CD14-positive monocyte (primary cell): ENCODE results near the gene DPP7. TPM values are rescaled to one million over a fixed set of nuclear protein-coding genes. Genes with fewer than 3 reads are reported as not detected.

Experiments
- DNase-seq, 3 donors: peaks; one replicate each; pipeline ENCODE4 v3.0.0-alpha.2; 2011 to 2022
- H2AFZ ChIP-seq: 2 replicates; pipeline ENCODE4 v1.6.0; 2012; ENCODE audit warnings: mild to moderate bottlenecking, low read depth, low read length, inconsistent platforms; ENCODE audit not compliant: insufficient read depth, poor library complexity, severe bottlenecking
- H3K27ac ChIP-seq, 2 donors: 1 replicate in 1 of 2; 2 replicates in 1 of 2; pipeline ENCODE4 v1.5.1; 2012 to 2013; ENCODE audit warnings: low read length in 2 of 2, control low read depth in 1 of 2, inconsistent platforms in 1 of 2, low read depth in 1 of 2, mild to moderate bottlenecking in 1 of 2
- H3K27me3 ChIP-seq, 2 donors: one replicate each; pipeline versions ENCODE4 v1.6.0 to v1.6.1; 2011 to 2013; ENCODE audit warnings: low read length in 2 of 2; ENCODE audit not compliant: control insufficient read depth in 2 of 2, insufficient read depth in 2 of 2
- H3K36me3 ChIP-seq, 2 donors: replicated peaks in 1 of 2; 1 replicate in 1 of 2; 2 replicates in 1 of 2; pipeline versions ENCODE4 v1.5.1 to v1.6.1; 2012 to 2013; ENCODE audit warnings: low read length in 2 of 2, control low read depth in 1 of 2, inconsistent platforms in 1 of 2, mild to moderate bottlenecking in 1 of 2; ENCODE audit not compliant: insufficient read depth in 2 of 2, control insufficient read depth in 1 of 2
- H3K4me1 ChIP-seq, 2 donors: 1 replicate in 1 of 2; 2 replicates in 1 of 2; pipeline versions ENCODE4 v1.5.1 to v1.6.1; 2012 to 2013; ENCODE audit warnings: low read length in 2 of 2, control low read depth in 1 of 2, inconsistent platforms in 1 of 2, mild to moderate bottlenecking in 1 of 2, moderate library complexity in 1 of 2; ENCODE audit not compliant: insufficient read depth in 2 of 2, control insufficient read depth in 1 of 2
- H3K4me2 ChIP-seq: replicated peaks from 2 replicates; pipeline ENCODE3; 2012; ENCODE audit warnings: low read length, moderate library complexity, mild to moderate bottlenecking; ENCODE audit not compliant: poor library complexity, severe bottlenecking; ENCODE audit errors: extremely low read depth
- H3K4me3 ChIP-seq, 3 experiments: fragments of 200-600 bp in 1 of 3; sonication (generic) in 1 of 3; replicated peaks in 1 of 3; 1 replicate in 2 of 3; 2 replicates in 1 of 3; pipeline ENCODE4 v1.5.1; 2011 to 2013; ENCODE audit warnings: low read length in 3 of 3, mild to moderate bottlenecking in 3 of 3, control low read depth in 2 of 3, low read depth in 2 of 3, inconsistent platforms in 1 of 3, moderate library complexity in 1 of 3
- H3K79me2 ChIP-seq: 2 replicates; pipeline ENCODE4 v1.6.0; 2012; ENCODE audit warnings: mild to moderate bottlenecking, control low read depth, inconsistent platforms, low read length, moderate library complexity; ENCODE audit not compliant: insufficient read depth
- H3K9ac ChIP-seq: 2 replicates; pipeline ENCODE4 v1.6.0; 2017; ENCODE audit warnings: low read length, mild to moderate bottlenecking; ENCODE audit not compliant: insufficient read depth, poor library complexity, severe bottlenecking
- H3K9me3 ChIP-seq, 2 donors: replicated peaks in 1 of 2; 1 replicate in 1 of 2; 2 replicates in 1 of 2; pipeline versions ENCODE4 v1.5.1 to v1.6.1; 2012 to 2013; ENCODE audit warnings: low read length in 2 of 2, control low read depth in 1 of 2; ENCODE audit not compliant: control insufficient read depth in 1 of 2, insufficient read depth in 1 of 2
- H4K20me1 ChIP-seq: 2 replicates; pipeline ENCODE4 v1.6.0; 2012; ENCODE audit warnings: mild to moderate bottlenecking, low read length, control low read depth, moderate library complexity; ENCODE audit not compliant: insufficient read depth
- H3K27ac Mint-ChIP-seq, 7 donors: one replicate each; pipeline ENCODE4 v1.8.0; 2020; ENCODE audit warnings: mild to moderate bottlenecking in 7 of 7, mixed read lengths in 7 of 7, moderate library complexity in 6 of 7, inconsistent platforms in 2 of 7
- H3K27me3 Mint-ChIP-seq, 3 donors: one replicate each; pipeline ENCODE4 v1.8.0; 2021 to 2022; ENCODE audit warnings: low read depth in 3 of 3, mild to moderate bottlenecking in 3 of 3, mixed read lengths in 3 of 3, moderate library complexity in 3 of 3, inconsistent platforms in 1 of 3
- H3K36me3 Mint-ChIP-seq, 2 donors: one replicate each; pipeline ENCODE4 v1.8.0; 2020; ENCODE audit warnings: mixed read lengths in 2 of 2, inconsistent platforms in 1 of 2, mild to moderate bottlenecking in 1 of 2
- H3K4me1 Mint-ChIP-seq: one replicate; pipeline ENCODE4 v1.8.0; 2020; ENCODE audit warnings: mild to moderate bottlenecking, mixed read lengths
- H3K4me3 Mint-ChIP-seq, 2 donors: one replicate each; pipeline ENCODE4 v1.8.0; 2020; ENCODE audit warnings: mild to moderate bottlenecking in 2 of 2, mixed read lengths in 2 of 2, moderate library complexity in 1 of 2
- H3K9me3 Mint-ChIP-seq, 7 donors: one replicate each; pipeline ENCODE4 v1.8.0; 2020 to 2022; ENCODE audit warnings: mixed read lengths in 7 of 7, mild to moderate bottlenecking in 6 of 7, moderate library complexity in 6 of 7, inconsistent platforms in 2 of 7
- WGBS: methylation state at CpG from one replicate; pipeline ENCODE4 v1.1.5; 2013; ENCODE audit warnings: missing lambda C conversion rate; ENCODE audit not compliant: insufficient coverage; 5-methylcytosine and 5-hydroxymethylcytosine counted together
- intact Hi-C, 2 donors: fragments of 100-400 bp; cut with micrococcal nuclease; formaldehyde crosslinking; loops; one replicate each; pipeline versions ENCODE4 v1.15.0 to v1.15.1; 2023
- polyA plus RNA-seq, 3 donors: library from polyadenylated mRNA; depleted of rRNA in 1 of 3; unstranded in 2 of 3; stranded (reverse) in 1 of 3; fragments of 300-500 nt in 2 of 3; fragments of >200 nt in 1 of 3; fragmentation: Illumina TruSeq in 2 of 3; gene quantifications; 1 replicate in 2 of 3; 2 replicates in 1 of 3; pipeline ENCODE4 v1.2.3, GENCODE V29; 2012 to 2021
- TF ChIP-seq, protein P1 (sequence below): fragments of 200-600 bp; IDR thresholded peaks from one replicate; pipeline ENCODE4 v1.8.0; 2022; ENCODE audit warnings: antibody characterized with exemption, mild to moderate bottlenecking

The DPP7 gene
- polyA plus RNA-seq, 3 donors: 68.3 to 287 (median 150) TPM

DNA sequence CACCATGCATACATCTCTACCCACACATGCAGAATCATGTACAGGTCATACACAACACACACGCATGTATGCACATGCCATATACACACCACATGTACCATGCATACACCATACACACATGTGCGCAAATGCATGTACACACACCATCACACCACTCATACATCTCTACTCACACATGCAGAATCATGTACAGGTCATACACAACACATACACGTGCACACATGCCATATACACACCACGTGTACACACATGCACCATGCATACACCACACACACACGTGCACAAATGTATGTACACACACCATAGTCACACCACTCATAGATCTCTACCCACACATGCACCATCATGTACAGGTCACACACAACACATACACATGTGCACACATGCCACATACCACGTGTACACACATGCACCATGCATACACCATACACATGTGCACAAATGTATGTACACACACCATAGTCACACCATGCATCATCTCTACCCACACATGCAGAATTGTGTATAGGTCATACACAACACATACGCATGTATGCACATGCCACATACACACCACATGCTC lies 38.4 kb upstream of the DPP7 start:
- Histone ChIP-seq H3K27ac (no peak overlapping the region), H3K9me3 (peaks cover 5 to 21% of the 10 kb centered on the region in 2 donors), H3K4me1 (peaks cover 5 to 8% of the 10 kb centered on the region in 2 donors), H4K20me1 (no peaks in the 10 kb centered on the region), H2AFZ (no peak overlapping the region), H3K4me2 (no peak overlapping the region), H3K27me3 (peaks cover 6 to 29% of the 10 kb centered on the region in 2 donors), H3K4me3 (no peak overlapping the region), H3K9ac (no peak overlapping the region), H3K79me2 (no peaks in the 10 kb centered on the region), H3K36me3 (no peaks in the 10 kb centered on the region)
- DNase-seq: no peak
- Mint-ChIP-seq H3K4me1 (peaks cover 3% of the 10 kb centered on the region), H3K27me3 (peaks cover 26 to 50% (median 40%) of the 10 kb centered on the region in 3 donors), H3K27ac (no peak overlapping the region), H3K9me3 (peaks cover 7 to 25% (median 16%) of the 10 kb centered on the region in 7 donors), H3K36me3 (no peaks in the 10 kb centered on the region), H3K4me3 (no peak overlapping the region)
- WGBS: 89% methylated on average over 7 of the region's 7 CpGs
- TF ChIP-seq, protein P1, sequence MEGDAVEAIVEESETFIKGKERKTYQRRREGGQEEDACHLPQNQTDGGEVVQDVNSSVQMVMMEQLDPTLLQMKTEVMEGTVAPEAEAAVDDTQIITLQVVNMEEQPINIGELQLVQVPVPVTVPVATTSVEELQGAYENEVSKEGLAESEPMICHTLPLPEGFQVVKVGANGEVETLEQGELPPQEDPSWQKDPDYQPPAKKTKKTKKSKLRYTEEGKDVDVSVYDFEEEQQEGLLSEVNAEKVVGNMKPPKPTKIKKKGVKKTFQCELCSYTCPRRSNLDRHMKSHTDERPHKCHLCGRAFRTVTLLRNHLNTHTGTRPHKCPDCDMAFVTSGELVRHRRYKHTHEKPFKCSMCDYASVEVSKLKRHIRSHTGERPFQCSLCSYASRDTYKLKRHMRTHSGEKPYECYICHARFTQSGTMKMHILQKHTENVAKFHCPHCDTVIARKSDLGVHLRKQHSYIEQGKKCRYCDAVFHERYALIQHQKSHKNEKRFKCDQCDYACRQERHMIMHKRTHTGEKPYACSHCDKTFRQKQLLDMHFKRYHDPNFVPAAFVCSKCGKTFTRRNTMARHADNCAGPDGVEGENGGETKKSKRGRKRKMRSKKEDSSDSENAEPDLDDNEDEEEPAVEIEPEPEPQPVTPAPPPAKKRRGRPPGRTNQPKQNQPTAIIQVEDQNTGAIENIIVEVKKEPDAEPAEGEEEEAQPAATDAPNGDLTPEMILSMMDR: no peak
- intact Hi-C loops: no loop called here

DNA sequence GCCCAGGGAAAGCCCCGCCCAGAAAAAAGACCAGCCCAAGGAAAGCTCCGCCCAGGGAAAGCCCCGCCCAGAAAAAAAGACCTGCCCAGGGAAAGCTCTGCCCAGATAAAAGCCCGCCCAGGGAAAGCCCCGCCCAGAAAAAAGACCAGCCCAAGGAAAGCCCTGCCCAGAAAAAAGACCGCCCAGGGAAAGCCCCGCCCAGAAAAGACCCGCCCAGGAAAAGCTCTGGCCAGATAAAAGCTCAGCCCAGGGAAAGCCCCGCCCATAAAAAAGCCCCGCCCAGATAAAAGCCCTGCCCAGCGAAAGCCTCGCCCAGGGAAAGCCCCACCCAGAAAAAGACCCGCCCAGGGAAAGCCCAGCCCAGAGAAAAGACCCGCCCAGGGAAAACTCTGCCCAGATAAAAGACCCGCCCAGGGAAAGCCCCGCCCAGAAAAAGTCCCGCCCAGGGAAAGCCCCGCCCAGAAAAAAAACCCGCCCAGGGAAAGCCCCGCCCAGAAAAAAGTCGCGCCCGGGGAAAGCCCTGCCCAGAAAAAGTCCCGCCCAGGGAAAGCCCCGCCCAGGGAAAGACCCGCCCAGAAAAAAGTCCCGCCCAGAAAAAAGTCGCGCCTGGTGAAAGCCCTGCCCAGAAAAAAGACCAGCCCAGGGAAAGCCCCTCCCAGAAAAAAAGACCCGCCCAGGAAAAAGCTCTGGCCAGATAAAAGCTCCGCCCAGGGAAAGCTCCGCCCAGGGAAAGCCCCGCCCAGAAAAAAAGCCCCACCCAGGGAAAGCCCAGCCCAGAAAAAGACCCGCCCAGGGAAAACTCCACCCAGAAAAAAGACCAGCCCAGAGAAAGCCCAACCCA lies 36.3 kb upstream of the DPP7 start:
- no peak overlapping the region for H3K4me2 ChIP-seq
- TF ChIP-seq, protein P1: no peak
- H3K4me1 ChIP-seq: no peaks in the 10 kb centered on the region
- intact Hi-C loops: no loop called here
- DNase-seq: peak; percentile 2 to 76 (median 15)
- H3K4me3 ChIP-seq: no peak overlapping the region
- WGBS: 17% methylated on average over 10 of the region's 34 CpGs
- no peaks in the 10 kb centered on the region for H3K4me1 Mint-ChIP-seq
- no peaks in the 10 kb centered on the region for H3K79me2 ChIP-seq
- H3K27me3 ChIP-seq: peaks cover 0 to 12% of the 10 kb centered on the region in 2 donors
- no peak overlapping the region for H2AFZ ChIP-seq
- H3K36me3 Mint-ChIP-seq: no peaks in the 10 kb centered on the region
- H3K9me3 Mint-ChIP-seq: peaks cover 5 to 20% (median 12%) of the 10 kb centered on the region in 7 donors
- H3K27ac Mint-ChIP-seq: peak overlapping the region in 3 of 7 donors; percentile 19 to 65 (median 46)
- no peaks in the 10 kb centered on the region for H4K20me1 ChIP-seq
- peaks cover 14 to 39% (median 31%) of the 10 kb centered on the region in 3 donors for H3K27me3 Mint-ChIP-seq
- H3K36me3 ChIP-seq: no peaks in the 10 kb centered on the region
- peaks cover 0 to 15% of the 10 kb centered on the region in 2 donors for H3K9me3 ChIP-seq
- H3K9ac ChIP-seq: no peak overlapping the region
- H3K4me3 Mint-ChIP-seq: no peak overlapping the region
- no peak overlapping the region for H3K27ac ChIP-seq
